ENCODE data around the gene TMEM132D. TPM values are rescaled to one million over a fixed set of nuclear protein-coding genes. Genes with fewer than 3 reads are reported as not detected.

Gene TMEM132D
- total and polyA plus RNA-seq, 2 of the 4 experiments (the other 2 are of a cell fraction), result not detected

- DNase-seq, result no peak
- intact Hi-C loops (cut with micrococcal nuclease), result no loop called here
- H3K4me1 ChIP-seq (ENCODE audit: control insufficient read depth, insufficient read depth, low read length), result no peaks in the 10 kb centered on the region
Measured at GRCh38 chr12:129169928-129170327, 733.9 kb downstream of the TMEM132D start.

More at GRCh38 chr12:129169928-129170327, 733.9 kb downstream of the TMEM132D start:
- Histone ChIP-seq H4K8ac (ENCODE audit: low read depth in 2 of 2, low read length in 2 of 2) (no peak overlapping the region), H4K20me1 (ENCODE audit: insufficient read depth, low read length) (no peaks in the 10 kb centered on the region), H3K79me1 (ENCODE audit: low read depth in 1 of 2, low read length in 2 of 2) (no peaks in the 10 kb centered on the region), H3K56ac (ENCODE audit: extremely low read depth, insufficient read depth, low read length) (no peak overlapping the region), H3K27ac (ENCODE audit: insufficient read depth, low read length) (no peak overlapping the region), H2AFZ (replicated peaks; ENCODE audit: low read length, poor library complexity) (no peak overlapping the region), H2AK9ac (replicated peaks; ENCODE audit: low read depth, low read length, poor library complexity) (no peak overlapping the region), H3K14ac (replicated peaks; ENCODE audit: low read depth, low read length) (no peak overlapping the region), H4K91ac (ENCODE audit: insufficient read depth, low read depth, low read length) (no peak overlapping the region), H2AK5ac (ENCODE audit: low read depth, low read length) (no peak overlapping the region), H3K4ac (ENCODE audit: low read depth, low read length) (no peak overlapping the region), H2BK120ac (ENCODE audit: low read depth, low read length) (no peak overlapping the region), H3K27me3 (ENCODE audit: control insufficient read depth, insufficient read depth, low read length) (no peaks in the 10 kb centered on the region), H2BK15ac (ENCODE audit: low read depth, low read length) (no peak overlapping the region), H3K4me2 (ENCODE audit: low read depth, low read length) (no peak overlapping the region), H3K23ac (ENCODE audit: low read depth, low read length) (no peak overlapping the region), H3K9me3 (ENCODE audit: control insufficient read depth, insufficient read depth, low read length) (peaks cover 12% of the 10 kb centered on the region), H3K36me3 (ENCODE audit: control insufficient read depth, insufficient read depth, low read length) (no peaks in the 10 kb centered on the region), H3K18ac (ENCODE audit: low read depth, low read length) (no peak overlapping the region), H2BK5ac (ENCODE audit: low read depth, low read length, poor library complexity, severe bottlenecking) (no peak overlapping the region), H2BK20ac (ENCODE audit: low read depth, low read length) (no peak overlapping the region), H3K9ac (ENCODE audit: low read depth, low read length) (no peak overlapping the region), H3K9me1 (ENCODE audit: insufficient read depth, low read length) (no peaks in the 10 kb centered on the region), H3K4me3 (ENCODE audit: insufficient read depth, low read depth, low read length) (no peak overlapping the region), H4K5ac (ENCODE audit: low read depth, low read length) (no peak overlapping the region)
- dilution Hi-C loops (cut with HindIII; ENCODE audit: low sequenced_read_pairs, unreplicated experiment) (no loop called here), in situ Hi-C loops (cut with MboI; ENCODE audit: low sequenced_read_pairs) (no loop called here)
- POLR2A ChIA-PET (ENCODE audit: unreplicated experiment), result no interaction called here
- no TSS peak for BruUV-seq (replicated peaks)
- CTCF ChIA-PET, result no interaction called here
- WGBS, 2 experiments (ENCODE audit: extremely low coverage in 2 of 2, insufficient read length in 1 of 2), result no CpG with 5 or more reads among the region's 3 CpGs
- ATAC-seq (ENCODE audit: low read depth), result no peak
- no peak for TF ChIP-seq POLR2A (IDR thresholded peaks at IDR 0.05; ENCODE audit: low read depth, low read length)
- TF ChIP-seq USF2 (IDR thresholded peaks at IDR 0.05; ENCODE audit: low read depth, low read length), result no peak
- TF ChIP-seq FOS (IDR thresholded peaks at IDR 0.05; ENCODE audit: low read depth, low read length), result no peak
- no peak for TF ChIP-seq ELK1 (IDR thresholded peaks at IDR 0.05; ENCODE audit: borderline replicate concordance, low read depth, low read length)
